Measurements from ENCODE around the gene CCL19. TPM values are rescaled to one million over a fixed set of nuclear protein-coding genes. Genes with fewer than 3 reads are reported as not detected.

The CCL19 gene
- total and polyA plus RNA-seq, 2 experiments from 2014 or later: not detected

GRCh38 chr9:34675869-34676268 lies 15.2 kb downstream of the CCL19 start (continued):
- TF ChIP-seq CREB1 (CRISPR knock-in tag; IDR thresholded peaks at IDR 0.05; ENCODE audit: low read depth) (no peak), EZH2 (IDR thresholded peaks at IDR 0.05; ENCODE audit: low read depth, unreplicated experiment) (no peak), JUNB (IDR thresholded peaks at IDR 0.05; ENCODE audit: unreplicated experiment) (no peak), ZNF114 (CRISPR knock-in tag; IDR thresholded peaks at IDR 0.05) (no peak), NANOG (IDR thresholded peaks at IDR 0.05; ENCODE audit: borderline replicate concordance) (no peak), EZH2phosphoT487 (IDR thresholded peaks at IDR 0.05; ENCODE audit: unreplicated experiment) (no peak), ZNF331 (CRISPR knock-in tag; IDR thresholded peaks at IDR 0.05; ENCODE audit: low read depth) (no peak), STAT1 (IDR thresholded peaks at IDR 0.05; ENCODE audit: unreplicated experiment) (no peak)
- TF ChIP-seq, protein P1, sequence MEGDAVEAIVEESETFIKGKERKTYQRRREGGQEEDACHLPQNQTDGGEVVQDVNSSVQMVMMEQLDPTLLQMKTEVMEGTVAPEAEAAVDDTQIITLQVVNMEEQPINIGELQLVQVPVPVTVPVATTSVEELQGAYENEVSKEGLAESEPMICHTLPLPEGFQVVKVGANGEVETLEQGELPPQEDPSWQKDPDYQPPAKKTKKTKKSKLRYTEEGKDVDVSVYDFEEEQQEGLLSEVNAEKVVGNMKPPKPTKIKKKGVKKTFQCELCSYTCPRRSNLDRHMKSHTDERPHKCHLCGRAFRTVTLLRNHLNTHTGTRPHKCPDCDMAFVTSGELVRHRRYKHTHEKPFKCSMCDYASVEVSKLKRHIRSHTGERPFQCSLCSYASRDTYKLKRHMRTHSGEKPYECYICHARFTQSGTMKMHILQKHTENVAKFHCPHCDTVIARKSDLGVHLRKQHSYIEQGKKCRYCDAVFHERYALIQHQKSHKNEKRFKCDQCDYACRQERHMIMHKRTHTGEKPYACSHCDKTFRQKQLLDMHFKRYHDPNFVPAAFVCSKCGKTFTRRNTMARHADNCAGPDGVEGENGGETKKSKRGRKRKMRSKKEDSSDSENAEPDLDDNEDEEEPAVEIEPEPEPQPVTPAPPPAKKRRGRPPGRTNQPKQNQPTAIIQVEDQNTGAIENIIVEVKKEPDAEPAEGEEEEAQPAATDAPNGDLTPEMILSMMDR (conservative IDR thresholded peaks at IDR 0.05; ENCODE audit: low read depth in 2 of 2): no peak

DNA sequence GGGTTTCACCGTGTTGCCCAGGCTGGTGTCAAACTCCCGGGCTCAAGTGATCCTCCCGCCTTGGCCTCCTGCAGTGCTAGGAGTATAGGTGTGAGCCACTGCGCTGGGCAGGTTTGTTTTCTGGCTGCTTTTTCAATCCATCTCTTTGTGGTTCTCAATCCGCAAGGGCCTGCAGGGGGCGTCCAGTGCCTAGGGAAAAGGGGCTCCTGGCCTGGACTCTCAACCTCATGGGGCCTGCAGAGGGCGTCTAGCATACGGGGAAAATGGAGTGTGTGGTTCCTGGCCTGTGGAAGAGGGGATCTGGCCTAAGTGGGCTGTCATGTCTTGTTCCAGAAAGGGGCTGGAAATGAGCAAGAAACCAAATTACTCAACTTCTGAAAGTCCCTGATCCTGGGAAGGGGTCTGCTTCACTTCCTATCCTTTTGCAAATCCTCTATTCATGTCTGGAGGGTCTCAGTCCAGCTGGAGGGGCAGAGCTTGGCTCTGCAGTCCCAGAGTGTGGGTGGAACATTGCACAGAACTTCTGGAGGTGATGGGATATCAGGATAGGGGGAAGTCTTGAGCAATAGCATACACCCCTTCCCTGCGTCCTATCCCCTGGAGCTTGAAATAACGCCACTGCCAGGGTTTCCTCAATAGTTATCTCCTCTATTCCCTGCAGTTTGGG lies 15.9 kb downstream of the CCL19 start:
- H3K4me1 Mint-ChIP-seq: peaks cover 3% of the 10 kb centered on the region; the same call in 2 of the 3 replicates

More for the DNA sequence above, 15.9 kb downstream of the CCL19 start:
- Histone ChIP-seq H3F3A (replicated peaks; ENCODE audit: low read depth) (no peaks in the 10 kb centered on the region), H3K79me2 (replicated peaks; ENCODE audit: insufficient read depth) (no peaks in the 10 kb centered on the region), H3K4me2 (no peak overlapping the region), H3K27ac (ENCODE audit: low read depth) (no peak overlapping the region), H2AFZ (no peak overlapping the region), H3K27me3 (ENCODE audit: insufficient read depth) (no peaks in the 10 kb centered on the region), H3K4me1 (ENCODE audit: insufficient read depth) (no peaks in the 10 kb centered on the region), H4K20me1 (replicated peaks; ENCODE audit: insufficient read depth) (no peaks in the 10 kb centered on the region; the same call in 1 of the 2 replicates), H3K9me2 (ENCODE audit: insufficient read depth) (no peaks in the 10 kb centered on the region), H3K4me3 (no peak overlapping the region), H3K36me3 (ENCODE audit: insufficient read depth) (no peaks in the 10 kb centered on the region)
- peaks cover 4% of the 10 kb centered on the region; the same call in 1 of the 3 replicates for H3K9me3 Mint-ChIP-seq
- TF ChIP-seq ETS1 (IDR thresholded peaks at IDR 0.05) (no peak), CREB1 (CRISPR knock-in tag; IDR thresholded peaks at IDR 0.05; ENCODE audit: low read depth) (0 out of 2 replicates have a peak, but pooled peaks have one; percentile 16)
- TF ChIP-seq, protein P1 (conservative IDR thresholded peaks at IDR 0.05; ENCODE audit: low read depth in 2 of 2): peak; percentile 95 to 96
- H3K36me3 Mint-ChIP-seq (ENCODE audit: low read depth): peaks cover 4% of the 10 kb centered on the region
- DNase-seq (ENCODE audit: low spot score) (peak; percentile 97), ATAC-seq (peak; percentile 98)
- H3K27ac Mint-ChIP-seq: no peak overlapping the region
- H3K4me3 Mint-ChIP-seq: no peak overlapping the region
- H3K27me3 Mint-ChIP-seq (ENCODE audit: insufficient read depth, low read depth, poor library complexity): peaks cover 15% of the 10 kb centered on the region

Data from GM23338 (cell line).